A549 (cell line): ENCODE measurements around the gene SREK1IP1.

Experiments
- CBX2 ChIP-seq: fragments of 200-600 bp; sonication (generic); IDR thresholded peaks from 2 replicates; pipeline ENCODE4 v1.6.1; 2016; ENCODE audit warnings: low read depth, mild to moderate bottlenecking, borderline replicate concordance
- CHD2 ChIP-seq: fragments of 150-350 bp; IDR thresholded peaks from 2 replicates; pipeline ENCODE4 v1.6.1; 2014; ENCODE audit warnings: low read length; ENCODE audit not compliant: partially characterized antibody
- NPAS2 ChIP-seq: fragments of 250-450 bp; sonication (Bioruptor Pico); IDR thresholded peaks from 2 replicates; pipeline ENCODE4 v1.8.0; 2022; ENCODE audit warnings: mild to moderate bottlenecking, moderate library complexity, borderline replicate concordance
- POLR2A ChIP-seq: IDR thresholded peaks from 2 replicates; pipeline ENCODE4 v1.6.1; 2012; ENCODE audit warnings: mild to moderate bottlenecking, low read length
- RAD21 ChIP-seq, 2 experiments: fragments of >200 bp in 1 of 2; sonication (Bioruptor Twin) in 1 of 2; formaldehyde crosslinking in 1 of 2; IDR thresholded peaks in 1 of 2; conservative IDR thresholded peaks in 1 of 2; 2 replicates in 1 of 2; 3 replicates in 1 of 2; pipeline ENCODE4 v1.6.1; 2012 to 2018; ENCODE audit warnings: inconsistent platforms in 1 of 2
- RNF2 ChIP-seq: fragments of 200-600 bp; sonication (generic); IDR thresholded peaks from 2 replicates; pipeline ENCODE4 v1.6.1; 2016; ENCODE audit warnings: low read depth, mild to moderate bottlenecking, antibody characterized with exemption, moderate library complexity, borderline replicate concordance
- TF ChIP-seq, protein P1 (sequence below): fragments of >200 bp; sonication (Bioruptor Twin); formaldehyde crosslinking; IDR thresholded peaks from 3 replicates; pipeline ENCODE4 v1.5.1; 2016
- TF ChIP-seq, protein P2 (sequence below): IDR thresholded peaks from 2 replicates; pipeline ENCODE4 v1.6.1; 2012
- TF ChIP-seq, protein P3 (sequence below): fragments of 150-350 bp; IDR thresholded peaks from 2 replicates; pipeline ENCODE4 v1.6.1; 2014; ENCODE audit warnings: low read depth, mild to moderate bottlenecking, low read length

DNA sequence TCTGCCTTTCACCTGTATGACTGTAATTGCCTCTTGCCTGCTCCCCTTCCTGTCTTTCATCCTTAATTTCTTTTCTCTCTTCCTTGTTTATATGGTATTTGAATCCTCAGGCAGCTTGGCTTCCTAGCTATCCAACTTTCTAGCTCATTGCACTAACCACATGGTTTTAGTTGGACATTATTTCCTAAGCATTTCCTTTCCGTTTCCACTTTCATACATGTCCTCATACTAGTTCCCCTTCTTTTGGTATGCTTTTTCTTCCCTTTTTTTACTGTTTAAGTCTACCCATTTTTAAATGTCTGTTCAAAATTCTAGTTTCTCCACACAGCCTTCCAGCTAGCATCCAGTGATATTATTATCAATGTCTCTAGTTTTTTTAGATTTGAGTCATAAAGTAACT lies 6.8 kb upstream of the SREK1IP1 start:
- no peak for TF ChIP-seq CHD2
- TF ChIP-seq, protein P1, sequence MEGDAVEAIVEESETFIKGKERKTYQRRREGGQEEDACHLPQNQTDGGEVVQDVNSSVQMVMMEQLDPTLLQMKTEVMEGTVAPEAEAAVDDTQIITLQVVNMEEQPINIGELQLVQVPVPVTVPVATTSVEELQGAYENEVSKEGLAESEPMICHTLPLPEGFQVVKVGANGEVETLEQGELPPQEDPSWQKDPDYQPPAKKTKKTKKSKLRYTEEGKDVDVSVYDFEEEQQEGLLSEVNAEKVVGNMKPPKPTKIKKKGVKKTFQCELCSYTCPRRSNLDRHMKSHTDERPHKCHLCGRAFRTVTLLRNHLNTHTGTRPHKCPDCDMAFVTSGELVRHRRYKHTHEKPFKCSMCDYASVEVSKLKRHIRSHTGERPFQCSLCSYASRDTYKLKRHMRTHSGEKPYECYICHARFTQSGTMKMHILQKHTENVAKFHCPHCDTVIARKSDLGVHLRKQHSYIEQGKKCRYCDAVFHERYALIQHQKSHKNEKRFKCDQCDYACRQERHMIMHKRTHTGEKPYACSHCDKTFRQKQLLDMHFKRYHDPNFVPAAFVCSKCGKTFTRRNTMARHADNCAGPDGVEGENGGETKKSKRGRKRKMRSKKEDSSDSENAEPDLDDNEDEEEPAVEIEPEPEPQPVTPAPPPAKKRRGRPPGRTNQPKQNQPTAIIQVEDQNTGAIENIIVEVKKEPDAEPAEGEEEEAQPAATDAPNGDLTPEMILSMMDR: no peak
- no peak for TF ChIP-seq RAD21 (conservative IDR thresholded peaks at IDR 0.05 in 1 of 2, IDR thresholded peaks at IDR 0.05 in 1 of 2)
- TF ChIP-seq CBX2: no peak
- TF ChIP-seq, protein P2, sequence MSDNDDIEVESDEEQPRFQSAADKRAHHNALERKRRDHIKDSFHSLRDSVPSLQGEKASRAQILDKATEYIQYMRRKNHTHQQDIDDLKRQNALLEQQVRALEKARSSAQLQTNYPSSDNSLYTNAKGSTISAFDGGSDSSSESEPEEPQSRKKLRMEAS: no peak
- TF ChIP-seq NPAS2 (CRISPR knock-in tag): no peak
- TF ChIP-seq, protein P3, sequence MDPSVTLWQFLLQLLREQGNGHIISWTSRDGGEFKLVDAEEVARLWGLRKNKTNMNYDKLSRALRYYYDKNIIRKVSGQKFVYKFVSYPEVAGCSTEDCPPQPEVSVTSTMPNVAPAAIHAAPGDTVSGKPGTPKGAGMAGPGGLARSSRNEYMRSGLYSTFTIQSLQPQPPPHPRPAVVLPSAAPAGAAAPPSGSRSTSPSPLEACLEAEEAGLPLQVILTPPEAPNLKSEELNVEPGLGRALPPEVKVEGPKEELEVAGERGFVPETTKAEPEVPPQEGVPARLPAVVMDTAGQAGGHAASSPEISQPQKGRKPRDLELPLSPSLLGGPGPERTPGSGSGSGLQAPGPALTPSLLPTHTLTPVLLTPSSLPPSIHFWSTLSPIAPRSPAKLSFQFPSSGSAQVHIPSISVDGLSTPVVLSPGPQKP: no peak
- TF ChIP-seq POLR2A: no peak
- no peak for TF ChIP-seq RNF2
